HepG2 (cell line): Measurements from ENCODE around the gene RPL36.

Source experiments
- KDM5A ChIP-seq: fragments of 200-600 bp; sonication (generic); IDR thresholded peaks from 2 replicates; pipeline ENCODE4 v1.7.0; 2018; ENCODE audit warnings: antibody characterized with exemption, mild to moderate bottlenecking, low read length, borderline replicate concordance
- MLLT10 ChIP-seq: sonication (generic); formaldehyde crosslinking; IDR thresholded peaks from 2 replicates; pipeline ENCODE4 v1.4.0; 2020; ENCODE audit warnings: missing genetic modification reagents
- SP2 ChIP-seq: sonication (generic); formaldehyde crosslinking; IDR thresholded peaks from 2 replicates; pipeline ENCODE4 v1.5.1; 2020; ENCODE audit warnings: mild to moderate bottlenecking, missing genetic modification reagents
- ZNF101 ChIP-seq: sonication (generic); formaldehyde crosslinking; IDR thresholded peaks from 2 replicates; pipeline ENCODE4 v1.4.0; 2020; ENCODE audit warnings: mild to moderate bottlenecking, low read depth, missing genetic modification reagents, borderline replicate concordance
- ZNF354B ChIP-seq: sonication (generic); formaldehyde crosslinking; IDR thresholded peaks from 2 replicates; pipeline ENCODE4 v1.8.0; 2022; ENCODE audit warnings: mild to moderate bottlenecking, missing genetic modification reagents
- TF ChIP-seq, protein P1 (sequence below): IDR thresholded peaks from 2 replicates; pipeline ENCODE4 v1.6.1; 2016; ENCODE audit warnings: missing compliant biosample characterization, missing genetic modification reagents, borderline replicate concordance
- TF ChIP-seq, protein P2 (sequence below): sonication (generic); formaldehyde crosslinking; IDR thresholded peaks from 2 replicates; pipeline ENCODE4 v1.5.0; 2020; ENCODE audit warnings: mild to moderate bottlenecking, missing genetic modification reagents, moderate library complexity
- TF ChIP-seq, protein P3 (sequence below), 2 experiments: sonication (generic) in 1 of 2; formaldehyde crosslinking in 1 of 2; IDR thresholded peaks; 2 replicates each; pipeline versions ENCODE4 v1.4.0 to v1.6.1; 2016 to 2020; ENCODE audit warnings: borderline replicate concordance in 1 of 2, low read depth in 1 of 2, mild to moderate bottlenecking in 1 of 2, missing genetic modification reagents in 1 of 2
- TF ChIP-seq, protein P4 (sequence below): sonication (generic); formaldehyde crosslinking; IDR thresholded peaks from 2 replicates; pipeline ENCODE4 v1.4.0; 2020; ENCODE audit warnings: mild to moderate bottlenecking, missing genetic modification reagents
- TF ChIP-seq, protein P5 (sequence below), 2 experiments: sonication (generic) in 1 of 2; formaldehyde crosslinking in 1 of 2; IDR thresholded peaks; 2 replicates each; pipeline versions ENCODE4 v1.4.0 to v1.6.1; 2018 to 2020; ENCODE audit warnings: missing genetic modification reagents in 2 of 2, borderline replicate concordance in 1 of 2, low read depth in 1 of 2, mild to moderate bottlenecking in 1 of 2, missing biosample characterization in 1 of 2

DNA sequence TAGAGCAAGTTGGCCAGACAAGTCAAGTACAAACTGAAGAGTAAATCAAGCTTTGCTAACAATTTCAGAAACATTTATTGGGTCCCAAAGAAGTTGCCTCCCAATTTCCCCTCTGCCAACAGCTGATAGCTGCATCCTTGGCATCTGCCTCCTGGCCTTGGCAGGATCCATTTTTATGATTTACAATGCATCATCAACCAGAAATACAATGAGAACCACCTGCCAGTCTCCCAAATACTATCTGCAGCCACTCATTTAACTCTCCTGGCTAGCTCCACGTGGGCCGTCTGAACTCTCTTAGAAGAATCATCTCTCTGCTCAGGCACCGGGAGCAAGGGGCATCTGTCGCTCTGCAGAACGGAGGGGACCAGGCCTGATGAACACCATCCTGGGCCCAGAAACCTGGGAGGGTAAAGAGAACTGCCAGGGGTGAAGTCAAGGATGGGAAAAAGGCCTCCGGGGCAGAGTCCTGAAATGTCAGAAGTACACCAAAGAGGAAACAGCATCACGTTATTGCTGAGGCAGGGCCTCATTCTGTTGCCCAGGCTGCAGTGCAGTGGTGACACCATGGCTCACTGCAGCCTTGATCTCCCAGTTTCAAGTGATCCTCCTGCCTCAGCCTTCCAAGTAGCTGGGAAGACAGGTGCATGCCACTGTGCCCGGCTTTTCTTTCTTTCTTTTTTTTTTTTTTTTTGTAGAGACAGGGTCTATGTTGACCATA is 27.3 kb downstream of the RPL36 start:
- TF ChIP-seq, protein P1, sequence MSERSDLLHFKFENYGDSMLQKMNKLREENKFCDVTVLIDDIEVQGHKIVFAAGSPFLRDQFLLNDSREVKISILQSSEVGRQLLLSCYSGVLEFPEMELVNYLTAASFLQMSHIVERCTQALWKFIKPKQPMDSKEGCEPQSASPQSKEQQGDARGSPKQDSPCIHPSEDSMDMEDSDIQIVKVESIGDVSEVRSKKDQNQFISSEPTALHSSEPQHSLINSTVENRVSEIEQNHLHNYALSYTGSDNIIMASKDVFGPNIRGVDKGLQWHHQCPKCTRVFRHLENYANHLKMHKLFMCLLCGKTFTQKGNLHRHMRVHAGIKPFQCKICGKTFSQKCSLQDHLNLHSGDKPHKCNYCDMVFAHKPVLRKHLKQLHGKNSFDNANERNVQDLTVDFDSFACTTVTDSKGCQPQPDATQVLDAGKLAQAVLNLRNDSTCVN (CRISPR knock-in tag) = no peak
- TF ChIP-seq, protein P2, sequence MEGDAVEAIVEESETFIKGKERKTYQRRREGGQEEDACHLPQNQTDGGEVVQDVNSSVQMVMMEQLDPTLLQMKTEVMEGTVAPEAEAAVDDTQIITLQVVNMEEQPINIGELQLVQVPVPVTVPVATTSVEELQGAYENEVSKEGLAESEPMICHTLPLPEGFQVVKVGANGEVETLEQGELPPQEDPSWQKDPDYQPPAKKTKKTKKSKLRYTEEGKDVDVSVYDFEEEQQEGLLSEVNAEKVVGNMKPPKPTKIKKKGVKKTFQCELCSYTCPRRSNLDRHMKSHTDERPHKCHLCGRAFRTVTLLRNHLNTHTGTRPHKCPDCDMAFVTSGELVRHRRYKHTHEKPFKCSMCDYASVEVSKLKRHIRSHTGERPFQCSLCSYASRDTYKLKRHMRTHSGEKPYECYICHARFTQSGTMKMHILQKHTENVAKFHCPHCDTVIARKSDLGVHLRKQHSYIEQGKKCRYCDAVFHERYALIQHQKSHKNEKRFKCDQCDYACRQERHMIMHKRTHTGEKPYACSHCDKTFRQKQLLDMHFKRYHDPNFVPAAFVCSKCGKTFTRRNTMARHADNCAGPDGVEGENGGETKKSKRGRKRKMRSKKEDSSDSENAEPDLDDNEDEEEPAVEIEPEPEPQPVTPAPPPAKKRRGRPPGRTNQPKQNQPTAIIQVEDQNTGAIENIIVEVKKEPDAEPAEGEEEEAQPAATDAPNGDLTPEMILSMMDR (CRISPR knock-in tag) = no peak
- TF ChIP-seq, protein P3, sequence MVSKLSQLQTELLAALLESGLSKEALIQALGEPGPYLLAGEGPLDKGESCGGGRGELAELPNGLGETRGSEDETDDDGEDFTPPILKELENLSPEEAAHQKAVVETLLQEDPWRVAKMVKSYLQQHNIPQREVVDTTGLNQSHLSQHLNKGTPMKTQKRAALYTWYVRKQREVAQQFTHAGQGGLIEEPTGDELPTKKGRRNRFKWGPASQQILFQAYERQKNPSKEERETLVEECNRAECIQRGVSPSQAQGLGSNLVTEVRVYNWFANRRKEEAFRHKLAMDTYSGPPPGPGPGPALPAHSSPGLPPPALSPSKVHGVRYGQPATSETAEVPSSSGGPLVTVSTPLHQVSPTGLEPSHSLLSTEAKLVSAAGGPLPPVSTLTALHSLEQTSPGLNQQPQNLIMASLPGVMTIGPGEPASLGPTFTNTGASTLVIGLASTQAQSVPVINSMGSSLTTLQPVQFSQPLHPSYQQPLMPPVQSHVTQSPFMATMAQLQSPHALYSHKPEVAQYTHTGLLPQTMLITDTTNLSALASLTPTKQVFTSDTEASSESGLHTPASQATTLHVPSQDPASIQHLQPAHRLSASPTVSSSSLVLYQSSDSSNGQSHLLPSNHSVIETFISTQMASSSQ (IDR thresholded peaks at IDR 0.05; ENCODE audit: low read depth) = no peak
- TF ChIP-seq, protein P3 (CRISPR knock-in tag; IDR thresholded peaks at IDR 0.05; ENCODE audit: borderline replicate concordance) = no peak
- TF ChIP-seq, protein P4, sequence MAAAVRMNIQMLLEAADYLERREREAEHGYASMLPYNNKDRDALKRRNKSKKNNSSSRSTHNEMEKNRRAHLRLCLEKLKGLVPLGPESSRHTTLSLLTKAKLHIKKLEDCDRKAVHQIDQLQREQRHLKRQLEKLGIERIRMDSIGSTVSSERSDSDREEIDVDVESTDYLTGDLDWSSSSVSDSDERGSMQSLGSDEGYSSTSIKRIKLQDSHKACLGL (CRISPR knock-in tag) = no peak
- TF ChIP-seq ZNF101 (CRISPR knock-in tag) (no peak), KDM5A (no peak), MLLT10 (no peak), SP2 (CRISPR knock-in tag) (no peak), ZNF354B (CRISPR knock-in tag) (no peak)
- TF ChIP-seq, protein P5, sequence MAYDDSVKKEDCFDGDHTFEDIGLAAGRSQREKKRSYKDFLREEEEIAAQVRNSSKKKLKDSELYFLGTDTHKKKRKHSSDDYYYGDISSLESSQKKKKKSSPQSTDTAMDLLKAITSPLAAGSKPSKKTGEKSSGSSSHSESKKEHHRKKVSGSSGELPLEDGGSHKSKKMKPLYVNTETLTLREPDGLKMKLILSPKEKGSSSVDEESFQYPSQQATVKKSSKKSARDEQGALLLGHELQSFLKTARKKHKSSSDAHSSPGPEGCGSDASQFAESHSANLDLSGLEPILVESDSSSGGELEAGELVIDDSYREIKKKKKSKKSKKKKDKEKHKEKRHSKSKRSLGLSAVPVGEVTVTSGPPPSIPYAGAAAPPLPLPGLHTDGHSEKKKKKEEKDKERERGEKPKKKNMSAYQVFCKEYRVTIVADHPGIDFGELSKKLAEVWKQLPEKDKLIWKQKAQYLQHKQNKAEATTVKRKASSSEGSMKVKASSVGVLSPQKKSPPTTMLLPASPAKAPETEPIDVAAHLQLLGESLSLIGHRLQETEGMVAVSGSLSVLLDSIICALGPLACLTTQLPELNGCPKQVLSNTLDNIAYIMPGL (CRISPR knock-in tag; IDR thresholded peaks at IDR 0.05; ENCODE audit: borderline replicate concordance in 1 of 2, low read depth in 1 of 2) = no peak
